HepG2 (cell line): Measurements from ENCODE around the gene MIA2.

Experiments used
- EZH2 ChIP-seq: conservative IDR thresholded peaks from 2 replicates; pipeline ENCODE4 v1.6.1; 2012; ENCODE audit warnings: mild to moderate bottlenecking, low read depth, low read length, moderate library complexity
- NPAS2 ChIP-seq: sonication (generic); formaldehyde crosslinking; IDR thresholded peaks from 2 replicates; pipeline ENCODE4 v1.8.0; 2022; ENCODE audit warnings: mild to moderate bottlenecking, missing genetic modification reagents, borderline replicate concordance
- PBX3 ChIP-seq: sonication (generic); formaldehyde crosslinking; IDR thresholded peaks from 2 replicates; pipeline ENCODE4 v1.8.1; 2023; ENCODE audit warnings: missing genetic modification reagents, inconsistent platforms, borderline replicate concordance
- PPARG ChIP-seq: conservative IDR thresholded peaks from 2 replicates; pipeline ENCODE4 v1.6.1; 2016; ENCODE audit warnings: missing biosample characterization, missing genetic modification reagents
- RAD21 ChIP-seq: fragments of 450-650 bp; formaldehyde crosslinking; IDR thresholded peaks from 2 replicates; pipeline ENCODE4 v1.5.0; 2020; ENCODE audit warnings: mild to moderate bottlenecking
- RBAK ChIP-seq: sonication (generic); formaldehyde crosslinking; IDR thresholded peaks from 2 replicates; pipeline ENCODE4 v1.5.1; 2020; ENCODE audit warnings: mild to moderate bottlenecking, missing genetic modification reagents
- SYNCRIP ChIP-seq: fragments of 200-400 bp; formaldehyde crosslinking; IDR thresholded peaks from 2 replicates; pipeline ENCODE4 v1.6.1; 2018; ENCODE audit warnings: mild to moderate bottlenecking, low read depth, low read length; ENCODE audit not compliant: insufficient read depth
- ZKSCAN1 ChIP-seq: fragments of 150-350 bp; IDR thresholded peaks from 2 replicates; pipeline ENCODE4 v1.6.1; 2014; ENCODE audit warnings: low read length
- ZNF431 ChIP-seq: sonication (generic); formaldehyde crosslinking; IDR thresholded peaks from 2 replicates; pipeline ENCODE4 v1.9.0; 2022; ENCODE audit warnings: missing genetic modification reagents, low read depth, mild to moderate bottlenecking, borderline replicate concordance
- ZNF781 ChIP-seq: sonication (generic); formaldehyde crosslinking; IDR thresholded peaks from 2 replicates; pipeline ENCODE4 v1.5.1; 2020; ENCODE audit warnings: borderline replicate concordance, mild to moderate bottlenecking, missing genetic modification reagents; ENCODE audit errors: not compliant biosample characterization
- TF ChIP-seq, protein P1 (sequence below): sonication (generic); formaldehyde crosslinking; IDR thresholded peaks from 2 replicates; pipeline ENCODE4 v1.5.0; 2020; ENCODE audit warnings: mild to moderate bottlenecking, missing genetic modification reagents, moderate library complexity
- TF ChIP-seq, protein P2 (sequence below): sonication (generic); formaldehyde crosslinking; IDR thresholded peaks from 2 replicates; pipeline ENCODE4 v1.8.1; 2022; ENCODE audit warnings: mild to moderate bottlenecking, missing genetic modification reagents

- TF ChIP-seq RBAK (CRISPR knock-in tag) = no peak
- TF ChIP-seq ZNF781 (CRISPR knock-in tag) = no peak
- no peak for TF ChIP-seq PPARG
- TF ChIP-seq, protein P1, sequence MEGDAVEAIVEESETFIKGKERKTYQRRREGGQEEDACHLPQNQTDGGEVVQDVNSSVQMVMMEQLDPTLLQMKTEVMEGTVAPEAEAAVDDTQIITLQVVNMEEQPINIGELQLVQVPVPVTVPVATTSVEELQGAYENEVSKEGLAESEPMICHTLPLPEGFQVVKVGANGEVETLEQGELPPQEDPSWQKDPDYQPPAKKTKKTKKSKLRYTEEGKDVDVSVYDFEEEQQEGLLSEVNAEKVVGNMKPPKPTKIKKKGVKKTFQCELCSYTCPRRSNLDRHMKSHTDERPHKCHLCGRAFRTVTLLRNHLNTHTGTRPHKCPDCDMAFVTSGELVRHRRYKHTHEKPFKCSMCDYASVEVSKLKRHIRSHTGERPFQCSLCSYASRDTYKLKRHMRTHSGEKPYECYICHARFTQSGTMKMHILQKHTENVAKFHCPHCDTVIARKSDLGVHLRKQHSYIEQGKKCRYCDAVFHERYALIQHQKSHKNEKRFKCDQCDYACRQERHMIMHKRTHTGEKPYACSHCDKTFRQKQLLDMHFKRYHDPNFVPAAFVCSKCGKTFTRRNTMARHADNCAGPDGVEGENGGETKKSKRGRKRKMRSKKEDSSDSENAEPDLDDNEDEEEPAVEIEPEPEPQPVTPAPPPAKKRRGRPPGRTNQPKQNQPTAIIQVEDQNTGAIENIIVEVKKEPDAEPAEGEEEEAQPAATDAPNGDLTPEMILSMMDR (CRISPR knock-in tag) = no peak
- TF ChIP-seq SYNCRIP = no peak
- TF ChIP-seq PBX3 (CRISPR knock-in tag) = no peak
- TF ChIP-seq, protein P2, sequence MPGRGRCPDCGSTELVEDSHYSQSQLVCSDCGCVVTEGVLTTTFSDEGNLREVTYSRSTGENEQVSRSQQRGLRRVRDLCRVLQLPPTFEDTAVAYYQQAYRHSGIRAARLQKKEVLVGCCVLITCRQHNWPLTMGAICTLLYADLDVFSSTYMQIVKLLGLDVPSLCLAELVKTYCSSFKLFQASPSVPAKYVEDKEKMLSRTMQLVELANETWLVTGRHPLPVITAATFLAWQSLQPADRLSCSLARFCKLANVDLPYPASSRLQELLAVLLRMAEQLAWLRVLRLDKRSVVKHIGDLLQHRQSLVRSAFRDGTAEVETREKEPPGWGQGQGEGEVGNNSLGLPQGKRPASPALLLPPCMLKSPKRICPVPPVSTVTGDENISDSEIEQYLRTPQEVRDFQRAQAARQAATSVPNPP (CRISPR knock-in tag) = no peak
- no peak for TF ChIP-seq EZH2
- TF ChIP-seq NPAS2 (CRISPR knock-in tag) = no peak
- TF ChIP-seq ZNF431 (CRISPR knock-in tag) = no peak
- TF ChIP-seq RAD21 (CRISPR knock-in tag) = no peak
- TF ChIP-seq ZKSCAN1 = no peak
These were observed 12.9 kb downstream of the MIA2 start for GRCh38 chr14:39246618-39247017.
